Endothelial cell of umbilical vein (primary cell): ENCODE measurements around the gene TMEFF1. TPM values are rescaled to one million over a fixed set of nuclear protein-coding genes. Genes with fewer than 3 reads are reported as not detected.

Experiments
- BruUV-seq: library from RNA; stranded (reverse); fragments of 400-500 nt; replicated peaks from 2 replicates; lab custom pipeline; 2021; lab: Mats Ljungman, UMichigan
- CTCF ChIA-PET: fragments of 300-600, 350-600 bp; sonication (Branson Sonifier 250); formaldehyde crosslinking; loops from one replicate; lab custom pipeline; 2021; ENCODE audit warnings: antibody characterized with exemption, inconsistent platforms; lab: Charles Lee
- POLR2A ChIA-PET: fragments of 300-600, 350-600 bp; sonication (Branson Sonifier 250); formaldehyde crosslinking; loops from one replicate; lab custom pipeline; 2021; ENCODE audit warnings: antibody characterized with exemption, inconsistent platforms; lab: Charles Lee
- DNase-seq: peaks from one replicate; pipeline ENCODE4 v3.0.0-alpha.2; 2011; ENCODE audit warnings: low read depth, low spot score
- FAIRE-seq: peaks from 2 replicates; lab custom pipeline; 2011; peaks lifted over from hg19 to GRCh38; lab: Jason Lieb, UNC
- H2AFZ ChIP-seq: 2 replicates; pipeline ENCODE4 v1.6.0; 2012; ENCODE audit warnings: low read depth, low read length, control low read depth, inconsistent platforms
- H3K27ac ChIP-seq: 2 replicates; pipeline ENCODE4 v1.5.1; 2011; ENCODE audit warnings: low read depth, mild to moderate bottlenecking, control low read depth, low read length, moderate library complexity; ENCODE audit not compliant: insufficient read depth
- H3K27me3 ChIP-seq, 2 experiments: 2 replicates each; pipeline versions ENCODE4 v1.6.0 to v1.6.1; 2011; ENCODE audit warnings: low read length in 2 of 2, mixed read lengths in 1 of 2; ENCODE audit not compliant: control insufficient read depth in 2 of 2, insufficient read depth in 2 of 2
- H3K36me3 ChIP-seq, 2 experiments: 2 replicates in 1 of 2; 3 replicates in 1 of 2; pipeline ENCODE4 v1.5.1; 2011; ENCODE audit warnings: low read length in 2 of 2, mild to moderate bottlenecking in 1 of 2, moderate library complexity in 1 of 2; ENCODE audit not compliant: control insufficient read depth in 2 of 2, insufficient read depth in 2 of 2; ENCODE audit errors: extremely low read depth in 1 of 2
- H3K4me1 ChIP-seq: 3 replicates; pipeline ENCODE4 v1.5.1; 2011; ENCODE audit warnings: mild to moderate bottlenecking, low read length; ENCODE audit not compliant: control insufficient read depth, insufficient read depth; ENCODE audit errors: extremely low read depth
- H3K4me2 ChIP-seq: 2 replicates; pipeline ENCODE4 v1.6.1; 2011; ENCODE audit warnings: low read length, control low read depth, mixed read lengths; ENCODE audit not compliant: insufficient read depth
- H3K4me3 ChIP-seq, 3 experiments: fragments of 200-600 bp in 1 of 3; sonication (generic), shearing (Covaris generic) in 1 of 3; replicated peaks in 1 of 3; 2 replicates each; pipeline ENCODE4 v1.5.1; 2011 to 2016; ENCODE audit warnings: control low read depth in 3 of 3, low read length in 3 of 3, mild to moderate bottlenecking in 2 of 3, inconsistent platforms in 1 of 3, low read depth in 1 of 3, moderate library complexity in 1 of 3; ENCODE audit not compliant: insufficient read depth in 1 of 3
- H3K79me2 ChIP-seq: 2 replicates; pipeline ENCODE4 v1.6.0; 2012; ENCODE audit warnings: low read length, inconsistent platforms; ENCODE audit not compliant: control insufficient read depth, insufficient read depth
- H3K9ac ChIP-seq: replicated peaks from 2 replicates; pipeline ENCODE3; 2011; ENCODE audit warnings: low read length, control low read depth; ENCODE audit not compliant: insufficient read depth; ENCODE audit errors: extremely low read depth
- H3K9me1 ChIP-seq: replicated peaks from 3 replicates; pipeline ENCODE4 v1.6.0; 2011; ENCODE audit warnings: mild to moderate bottlenecking, low read length; ENCODE audit not compliant: control insufficient read depth, insufficient read depth; ENCODE audit errors: extremely low read depth
- H3K9me3 ChIP-seq: replicated peaks from 2 replicates; pipeline ENCODE4 v1.5.1; 2012; ENCODE audit warnings: low read length, inconsistent platforms; ENCODE audit not compliant: control insufficient read depth, insufficient read depth
- H4K20me1 ChIP-seq: replicated peaks from 2 replicates; pipeline ENCODE3; 2011; ENCODE audit warnings: mild to moderate bottlenecking, low read length; ENCODE audit not compliant: control insufficient read depth, insufficient read depth; ENCODE audit errors: extremely low read depth
- EZH2 ChIP-seq: IDR thresholded peaks from 2 replicates; pipeline ENCODE4 v1.6.1; 2012; ENCODE audit warnings: borderline replicate concordance, low read depth, mild to moderate bottlenecking, moderate library complexity, low read length, inconsistent platforms; ENCODE audit not compliant: severe bottlenecking
- FOS ChIP-seq: IDR thresholded peaks from 2 replicates; pipeline ENCODE4 v1.6.1; 2011; ENCODE audit warnings: mild to moderate bottlenecking, low read length, moderate library complexity, borderline replicate concordance; ENCODE audit not compliant: insufficient read depth
- GATA2 ChIP-seq: IDR thresholded peaks from 2 replicates; pipeline ENCODE4 v1.7.0; 2011; ENCODE audit warnings: low read depth, mild to moderate bottlenecking, moderate library complexity, mixed read lengths, low read length; ENCODE audit not compliant: insufficient read length, insufficient read depth
- JUN ChIP-seq: IDR thresholded peaks from 2 replicates; pipeline ENCODE4 v1.6.1; 2011; ENCODE audit warnings: borderline replicate concordance, low read depth; ENCODE audit not compliant: insufficient read length, insufficient read depth
- MYC ChIP-seq: IDR thresholded peaks from one replicate; pipeline ENCODE4 v1.6.1; 2011; ENCODE audit warnings: mild to moderate bottlenecking, low read depth, low read length
- POLR2A ChIP-seq: IDR thresholded peaks from 2 replicates; pipeline ENCODE4 v1.6.1; 2012; ENCODE audit warnings: low read depth, mild to moderate bottlenecking, control low read depth, low read length
- POLR2AphosphoS5 ChIP-seq: IDR thresholded peaks from 2 replicates; pipeline ENCODE4 v1.6.1; 2012; ENCODE audit warnings: low read depth, mild to moderate bottlenecking, control low read depth, low read length, moderate library complexity; ENCODE audit not compliant: insufficient read depth
- dilution Hi-C: fragments of 300-500 bp; cut with MboI; formaldehyde crosslinking; loops from one replicate; pipeline ENCODE4 v1.15.0; 2019; ENCODE audit warnings: low sequenced_read_pairs; ENCODE audit not compliant: extremely low pct_ligation_motif_present
- intact Hi-C: fragments of 100-400 bp; cut with micrococcal nuclease; formaldehyde crosslinking; loops from one replicate; pipeline ENCODE4 v1.10.0; 2022
- polyA plus RNA-seq, 4 experiments: library from polyadenylated mRNA; depleted of rRNA in 3 of 4; stranded (reverse) in 3 of 4; unstranded in 1 of 4; fragments of >200 nt; gene quantifications; 2 replicates each; pipeline versions ENCODE4 v1.2.1 to v1.2.3, GENCODE V29; 2011 to 2012; ENCODE audit warnings: missing spikeins in 1 of 4
- total RNA-seq: library from RNA; stranded (reverse); gene quantifications from 2 replicates; pipeline ENCODE4 v1.2.3, GENCODE V29; 2021
- TF ChIP-seq, protein P1 (sequence below): IDR thresholded peaks from 2 replicates; pipeline ENCODE4 v1.6.1; 2011; ENCODE audit not compliant: insufficient read depth, insufficient read length
- TF ChIP-seq, protein P2 (sequence below), 2 donors: IDR thresholded peaks; 1 replicate in 1 of 2; 2 replicates in 1 of 2; pipeline ENCODE4 v1.5.1; 2011; ENCODE audit warnings: low read length in 2 of 2, mild to moderate bottlenecking in 2 of 2, moderate library complexity in 2 of 2, control low read depth in 1 of 2, inconsistent platforms in 1 of 2, low read depth in 1 of 2; ENCODE audit not compliant: insufficient read depth in 1 of 2; ENCODE audit errors: extremely low read depth in 1 of 2

TMEFF1 gene
- total and polyA plus RNA-seq, 2 donors (not counting 3 experiments of a cell fraction or from before 2014, with no cell fraction given): 3.0 to 14.6 TPM

DNA sequence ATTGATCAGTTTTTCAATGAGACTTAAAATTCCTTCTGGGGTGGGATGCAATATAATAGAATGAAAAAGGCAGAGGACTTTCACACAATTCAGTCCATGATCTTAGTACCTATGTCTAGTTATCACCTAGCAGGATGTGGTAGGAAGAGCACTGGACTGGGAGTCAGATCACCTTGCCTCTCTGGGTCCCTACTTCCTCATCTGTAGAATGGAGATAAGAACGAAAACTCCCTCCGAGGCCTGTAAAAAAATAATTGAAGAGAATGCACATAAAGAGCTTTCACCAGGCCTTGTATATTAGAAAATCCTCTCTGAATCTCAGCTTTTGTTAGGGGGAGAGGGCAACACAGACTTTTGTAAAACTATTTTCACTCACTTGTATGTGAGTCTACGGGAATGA, 681 bp upstream of the TMEFF1 start:
- Histone ChIP-seq H3K27ac (no peak overlapping the region), H3K36me3 (no peaks in the 10 kb centered on the region), H3K4me1 (peaks cover 3% of the 10 kb centered on the region), H3K4me2 (peak overlapping the region; percentile 52), H4K20me1 (no peaks in the 10 kb centered on the region), H3K27me3 (no peaks in the 10 kb centered on the region), H3K9me3 (no peaks in the 10 kb centered on the region), H3K9ac (peak overlapping the region; percentile 8), H3K79me2 (no peaks in the 10 kb centered on the region), H3K4me3 (peak overlapping the region in 1 of 3 experiments; percentile 42), H2AFZ (peak overlapping the region; percentile 80), H3K9me1 (no peaks in the 10 kb centered on the region)
- DNase-seq (no peak), FAIRE-seq (no peak)
- TF ChIP-seq GATA2 (no peak), POLR2A (no peak), FOS (no peak), JUN (no peak), EZH2 (no peak), POLR2AphosphoS5 (no peak), MYC (no peak)
- TF ChIP-seq, protein P1, sequence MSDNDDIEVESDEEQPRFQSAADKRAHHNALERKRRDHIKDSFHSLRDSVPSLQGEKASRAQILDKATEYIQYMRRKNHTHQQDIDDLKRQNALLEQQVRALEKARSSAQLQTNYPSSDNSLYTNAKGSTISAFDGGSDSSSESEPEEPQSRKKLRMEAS: no peak
- TF ChIP-seq, protein P2, sequence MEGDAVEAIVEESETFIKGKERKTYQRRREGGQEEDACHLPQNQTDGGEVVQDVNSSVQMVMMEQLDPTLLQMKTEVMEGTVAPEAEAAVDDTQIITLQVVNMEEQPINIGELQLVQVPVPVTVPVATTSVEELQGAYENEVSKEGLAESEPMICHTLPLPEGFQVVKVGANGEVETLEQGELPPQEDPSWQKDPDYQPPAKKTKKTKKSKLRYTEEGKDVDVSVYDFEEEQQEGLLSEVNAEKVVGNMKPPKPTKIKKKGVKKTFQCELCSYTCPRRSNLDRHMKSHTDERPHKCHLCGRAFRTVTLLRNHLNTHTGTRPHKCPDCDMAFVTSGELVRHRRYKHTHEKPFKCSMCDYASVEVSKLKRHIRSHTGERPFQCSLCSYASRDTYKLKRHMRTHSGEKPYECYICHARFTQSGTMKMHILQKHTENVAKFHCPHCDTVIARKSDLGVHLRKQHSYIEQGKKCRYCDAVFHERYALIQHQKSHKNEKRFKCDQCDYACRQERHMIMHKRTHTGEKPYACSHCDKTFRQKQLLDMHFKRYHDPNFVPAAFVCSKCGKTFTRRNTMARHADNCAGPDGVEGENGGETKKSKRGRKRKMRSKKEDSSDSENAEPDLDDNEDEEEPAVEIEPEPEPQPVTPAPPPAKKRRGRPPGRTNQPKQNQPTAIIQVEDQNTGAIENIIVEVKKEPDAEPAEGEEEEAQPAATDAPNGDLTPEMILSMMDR (IDR thresholded peaks at IDR 0.05; ENCODE audit: extremely low read depth in 1 of 2, insufficient read depth in 1 of 2, low read depth in 1 of 2, low read length in 2 of 2): no peak
- BruUV-seq: no TSS peak
- ChIA-PET CTCF (interaction anchor here (0.9 to 2.2 kb wide), 11 partner anchors 13 to 148 kb away, joined by 3 to 5 read pairs (median 3); partner anchors contain the start of gene TEX10), POLR2A (interaction anchor here (0.6 kb wide), 1 partner anchor 1287 kb away, joined by 8 read pairs; no protein-coding TSS in a partner anchor)
- dilution Hi-C loops (no loop called here), intact Hi-C loops (loop anchor here (10.0 kb wide), 1 partner anchor 447 kb away; no protein-coding TSS in a partner anchor)
